NCI-H510A treated with DMSO at 0.1 percent for 48 hours (cell line): ENCODE data around the gene CCL18.
"Not testable (repeated sequence)": the region's sequence is repeated elsewhere in the genome, so short reads cannot be mapped to it uniquely, and the experiment has no call there.

ENCODE experiments used
- DNase-seq: peaks from one replicate; lab custom pipeline; 2025; lab: John Stamatoyannopoulos, UW

CCL18 gene

DNA sequence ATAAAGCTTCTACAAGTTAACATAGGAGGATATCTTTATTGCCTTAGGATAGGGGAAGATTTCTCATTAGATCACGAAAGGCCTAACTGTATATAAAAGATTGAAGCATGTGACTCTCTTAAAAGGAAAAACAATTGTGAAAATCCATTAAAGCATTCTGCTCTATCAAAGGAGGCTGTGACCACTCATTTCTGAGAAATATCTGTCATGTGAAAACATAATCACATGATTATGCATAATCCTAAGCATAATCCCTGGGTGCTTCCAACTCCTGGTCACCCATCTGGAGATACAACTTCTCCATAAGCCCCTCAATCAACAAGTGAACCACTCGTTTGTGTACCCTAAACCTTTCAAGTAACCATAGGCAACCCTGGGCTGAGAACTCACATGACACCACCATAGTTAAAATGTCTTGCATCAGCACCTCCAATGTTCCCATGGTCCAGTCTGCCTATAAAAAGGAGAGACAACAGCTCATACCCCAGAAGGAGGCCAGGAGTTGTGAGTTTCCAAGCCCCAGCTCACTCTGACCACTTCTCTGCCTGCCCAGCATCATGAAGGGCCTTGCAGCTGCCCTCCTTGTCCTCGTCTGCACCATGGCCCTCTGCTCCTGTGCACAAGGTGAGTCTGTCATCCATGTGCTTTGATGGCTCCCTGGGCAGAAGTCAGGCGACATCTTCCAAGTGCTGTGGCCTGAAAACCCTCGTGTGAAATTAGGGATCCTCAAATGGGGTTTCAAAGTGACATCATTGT lies at the start of gene CCL18:
Gene CCL18, plus strand, starts transcription at position 487 of the 756 bp plus-strand sequence. Its CDS starts 71 bp downstream, at position 558.
- DNase-seq, result no peak

DNA sequence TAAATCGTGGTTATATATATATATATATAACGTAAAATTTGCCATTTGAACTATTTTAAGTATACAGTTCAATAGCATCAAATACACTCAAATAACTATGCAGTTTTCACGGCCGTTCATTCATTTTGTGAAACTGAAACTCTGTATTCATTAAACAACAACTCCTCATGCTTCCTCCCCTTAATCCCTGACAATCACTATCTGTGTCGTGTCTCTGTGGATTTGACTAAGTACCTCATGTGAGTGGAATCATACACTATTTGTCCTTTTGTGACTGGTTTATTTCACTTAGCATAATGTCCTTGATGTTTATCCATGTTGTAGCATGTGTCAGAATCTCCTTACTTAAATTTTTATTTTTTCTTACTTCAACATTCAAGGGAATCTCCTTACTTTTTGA lies 49.1 kb upstream of the CCL18 start:
- DNase-seq, result no peak

- not testable (repeated sequence) for DNase-seq
Measured at GRCh38 chr17:36015895-36016294, 48.2 kb upstream of the CCL18 start.

GRCh38 chr17:36016555-36016954 lies 47.5 kb upstream of the CCL18 start:
- DNase-seq, result no peak

DNA sequence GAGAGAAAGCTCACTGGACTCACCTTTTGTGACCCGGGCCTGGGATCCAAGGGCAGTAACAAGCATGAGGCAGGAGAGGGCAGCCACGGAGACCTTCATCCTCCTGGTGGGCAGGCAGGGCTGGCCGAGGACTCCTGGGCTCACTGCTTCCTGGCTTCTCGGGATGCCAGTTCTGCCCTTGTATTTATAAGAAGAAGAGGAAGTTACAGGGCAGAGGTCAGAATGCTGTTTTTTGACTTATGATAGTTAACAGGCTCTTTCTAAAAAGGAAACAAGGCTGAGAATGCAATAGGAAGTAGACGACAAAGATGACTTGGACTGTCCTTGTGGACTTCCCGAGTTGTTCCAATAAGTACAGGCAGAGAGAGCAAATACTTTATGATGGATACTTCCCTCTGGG lies 46.3 kb upstream of the CCL18 start, which contains the start of gene CCL23:
Gene CCL23, minus strand, starts transcription at position 174 of the 400 bp plus-strand sequence. Its CDS starts 75 bp downstream, at position 99.
- DNase-seq, result no peak

- DNase-seq, result no peak
Measured at GRCh38 chr17:36019423-36019822, 44.6 kb upstream of the CCL18 start.

- no peak for DNase-seq
Measured at GRCh38 chr17:36024106-36024869, 39.8 kb upstream of the CCL18 start.

- no peak for DNase-seq
Measured at GRCh38 chr17:36027761-36028160, 36.3 kb upstream of the CCL18 start.

GRCh38 chr17:36030956-36031355 lies 33.1 kb upstream of the CCL18 start:
- DNase-seq, result no peak

GRCh38 chr17:36034127-36034526 lies 29.9 kb upstream of the CCL18 start:
- DNase-seq, result no peak

DNA sequence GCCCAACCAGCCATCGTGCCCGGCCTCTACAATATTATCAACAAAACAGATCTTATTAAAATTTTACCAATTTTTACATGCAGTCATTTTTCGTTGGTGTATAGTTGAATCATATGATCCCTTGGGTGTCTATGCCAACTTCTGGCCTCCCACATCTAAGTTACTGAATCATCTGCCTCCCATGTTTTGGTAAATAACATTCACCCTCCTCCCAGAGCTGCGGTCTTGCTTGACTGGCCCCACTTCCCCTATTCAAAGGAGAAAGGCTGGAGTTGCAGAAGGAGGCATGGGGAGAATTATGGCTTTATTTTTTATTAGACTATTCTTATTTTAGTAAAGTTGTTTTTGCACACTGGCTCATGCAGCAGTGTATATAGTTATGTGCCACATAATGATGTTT lies 27.8 kb upstream of the CCL18 start:
- no peak for DNase-seq

DNA sequence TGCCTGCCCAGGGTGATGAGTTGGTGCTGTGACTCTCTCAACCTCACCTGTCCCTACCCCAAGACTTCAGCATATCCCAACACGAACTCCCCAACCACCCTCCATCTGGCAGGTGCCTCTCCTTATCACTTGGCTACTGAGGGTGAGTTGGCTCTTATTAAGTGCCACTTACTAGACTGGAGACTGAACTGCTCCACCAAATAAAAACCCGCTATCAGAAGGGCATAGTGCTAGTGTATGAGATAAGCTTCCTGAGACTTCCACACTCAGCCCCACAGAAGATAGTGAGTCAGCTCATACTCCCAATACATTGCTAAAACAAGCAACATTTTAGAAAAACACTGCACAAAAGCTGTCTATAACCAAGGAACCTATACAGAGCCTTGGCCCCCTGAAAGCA lies 16.0 kb upstream of the CCL18 start:
- no peak for DNase-seq

GRCh38 chr17:36049643-36050042 lies 14.4 kb upstream of the CCL18 start:
- DNase-seq, result no peak

DNA sequence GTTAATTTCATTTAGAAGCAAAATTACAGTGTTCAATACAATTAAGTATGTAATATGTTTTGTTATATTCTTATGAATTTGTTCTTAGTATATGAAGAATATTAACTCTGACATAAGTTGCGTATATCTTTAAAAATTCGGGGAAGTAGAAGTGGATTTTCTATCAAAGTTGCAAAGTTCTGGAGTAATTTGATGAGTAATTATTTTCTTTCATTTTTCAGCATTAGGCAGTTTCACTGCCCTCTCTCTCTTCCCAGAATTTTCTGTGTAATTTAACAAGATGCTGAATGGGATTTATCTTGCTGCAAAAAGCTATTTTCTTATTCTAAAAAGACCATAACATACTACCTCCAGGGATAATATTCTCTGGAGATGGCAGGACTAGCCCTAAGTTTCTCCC lies 8.9 kb upstream of the CCL18 start:
- no peak for DNase-seq

DNA sequence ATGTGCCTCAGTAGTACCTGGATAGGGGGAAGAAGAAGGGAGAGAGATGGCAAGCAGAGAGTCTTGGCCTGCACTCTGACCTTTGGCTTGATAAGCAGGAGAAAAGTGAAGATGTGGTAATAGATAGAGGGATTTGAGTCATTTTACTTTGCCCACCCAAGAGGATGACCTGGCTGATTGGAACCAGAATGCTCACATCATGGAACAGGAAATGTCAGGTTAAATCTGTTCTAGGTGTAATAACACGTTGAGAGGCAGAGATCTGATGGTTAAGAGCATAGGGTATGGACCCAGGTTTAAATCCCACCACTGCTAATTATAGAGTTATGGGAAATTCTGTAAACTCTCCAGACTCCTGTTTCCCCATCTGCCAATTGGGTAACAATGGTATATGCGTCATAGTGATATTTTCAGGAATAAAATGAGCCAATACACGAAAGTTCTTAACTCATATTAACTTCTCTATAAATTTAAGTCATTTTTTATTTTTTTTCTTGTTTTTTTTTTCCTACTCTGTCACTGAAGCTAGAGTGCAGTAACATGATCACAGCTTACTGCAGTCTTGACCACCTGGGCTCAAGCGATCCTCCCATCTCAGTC lies 8.1 kb upstream of the CCL18 start:
- DNase-seq, result no peak

DNA sequence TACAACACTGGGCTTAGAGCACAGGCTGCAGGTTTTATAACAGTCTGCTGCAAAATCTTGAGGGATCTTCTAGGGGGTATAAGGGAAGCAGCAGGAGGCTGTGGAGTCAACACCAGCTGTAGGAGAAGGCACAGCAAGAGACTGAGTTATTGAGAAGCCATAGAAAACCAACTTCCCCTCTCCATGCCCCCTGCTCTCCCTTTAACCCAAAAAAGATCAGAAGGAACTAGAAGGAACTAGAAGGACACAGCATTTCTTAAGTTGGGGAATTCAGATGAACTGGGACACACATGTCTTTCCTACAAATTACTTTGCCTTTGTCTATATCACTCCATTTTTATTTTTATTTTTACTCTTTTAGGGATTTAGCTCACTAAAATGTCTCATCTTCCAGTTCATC lies 6.2 kb upstream of the CCL18 start:
- DNase-seq, result no peak

DNA sequence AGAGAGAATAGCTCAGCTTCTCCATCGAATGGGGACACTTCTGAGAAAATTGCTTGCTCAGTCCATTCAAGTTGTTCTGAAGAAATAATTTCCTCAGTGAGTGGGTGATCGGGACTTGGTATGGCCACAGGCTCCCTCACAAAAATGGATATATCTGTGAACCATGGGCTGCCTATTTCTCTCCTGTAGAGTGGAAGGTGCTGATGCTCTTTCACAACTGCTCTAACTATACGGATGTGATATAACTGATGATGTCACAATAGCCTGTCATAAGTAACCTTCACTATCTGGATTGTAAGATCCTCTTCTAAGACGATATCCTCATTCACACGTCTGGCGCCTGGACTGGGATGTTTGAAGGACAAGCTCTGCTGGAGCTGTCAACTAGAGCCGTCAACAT lies 4.7 kb upstream of the CCL18 start:
- DNase-seq, result no peak

DNA sequence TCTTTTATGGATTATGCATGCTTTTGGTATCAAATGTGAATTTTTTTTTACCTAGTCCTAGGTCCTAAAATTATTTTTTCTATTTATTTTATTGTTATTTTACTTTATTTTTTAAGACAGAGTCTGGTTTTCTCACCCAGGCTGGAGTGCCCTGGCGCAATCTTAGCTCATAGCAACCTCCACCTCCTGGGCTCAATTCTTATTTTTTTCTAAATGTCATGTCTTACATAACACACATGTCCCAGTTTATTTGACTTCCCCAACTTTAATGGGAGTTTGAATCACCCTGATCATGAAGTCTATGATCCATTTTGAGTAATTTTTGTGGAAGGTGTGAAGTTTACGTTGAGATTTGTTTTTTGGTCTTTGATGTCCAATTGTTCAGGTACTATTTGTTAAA lies 3.3 kb upstream of the CCL18 start:
- DNase-seq, result no peak

DNA sequence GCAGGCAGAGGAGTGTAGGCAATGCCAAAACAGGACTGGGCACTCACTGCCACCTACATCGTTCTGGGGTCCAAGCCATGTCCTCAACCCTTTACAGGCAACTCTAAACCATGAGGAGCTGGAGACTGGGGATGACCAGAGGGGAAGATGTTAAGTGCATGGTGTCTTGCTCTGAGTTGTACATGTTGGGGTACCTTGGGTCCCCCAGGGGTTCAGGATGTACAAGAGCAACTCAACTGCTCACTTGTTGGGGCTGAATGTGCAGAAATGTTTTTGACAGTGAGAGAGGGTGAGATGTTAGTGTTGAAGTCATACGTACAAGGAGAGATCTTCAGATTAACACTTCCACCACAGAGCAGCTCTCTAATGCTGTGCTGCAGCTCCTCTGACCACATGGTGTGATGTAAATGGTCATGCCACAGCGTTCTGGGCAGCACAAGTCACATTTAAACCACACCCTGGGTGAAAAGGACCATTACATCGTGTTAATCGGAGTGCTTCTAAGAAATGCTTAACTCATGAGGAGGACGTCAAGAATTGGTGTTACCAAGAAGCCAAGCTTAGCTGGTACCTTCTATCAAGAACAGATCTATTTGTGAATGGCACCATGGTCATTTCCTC lies 2.4 kb downstream of the CCL18 start:
- DNase-seq, result no peak

- no peak for DNase-seq
Measured at GRCh38 chr17:36068524-36068923, 4.5 kb downstream of the CCL18 start.

- no peak for DNase-seq
Measured at GRCh38 chr17:36069136-36069535, 5.1 kb downstream of the CCL18 start.

GRCh38 chr17:36070427-36070826 lies 6.4 kb downstream of the CCL18 start:
- DNase-seq, result no peak

- DNase-seq, result no peak
Measured at GRCh38 chr17:36071751-36072150, 7.7 kb downstream of the CCL18 start.
